Measurements from ENCODE around the gene C22orf42. TPM values are rescaled to one million over a fixed set of nuclear protein-coding genes. Genes with fewer than 3 reads are reported as not detected.

The C22orf42 gene
- total and polyA plus RNA-seq, 2 donors (not counting 1 experiment from before 2014, with no cell fraction given), result not detected

GRCh38 chr22:32175115-32175514 is 16.0 kb upstream of the C22orf42 start:
- Mint-ChIP-seq H3K4me1 (no peaks in the 10 kb centered on the region), H3K27me3 (peaks cover 36% of the 10 kb centered on the region), H3K27ac (no peak overlapping the region), H3K9me3 (ENCODE audit: insufficient read depth) (no peaks in the 10 kb centered on the region), H3K4me3 (no peak overlapping the region)
- POLR2A ChIA-PET, result no interaction called here
- H2AFZ ChIP-seq (ENCODE audit: insufficient read depth, low read depth, low read length, poor library complexity, severe bottlenecking), result no peak overlapping the region
- intact Hi-C loops (cut with micrococcal nuclease), result no loop called here
- H3K27me3 ChIP-seq (replicated peaks in 1 of 4; ENCODE audit: control extremely low read depth in 1 of 4, control insufficient read depth in 3 of 4, insufficient read depth in 4 of 4, low read length in 3 of 4), result peaks cover 0 to 23% (median 3%) of the 10 kb centered on the region in 4 experiments
- CTCF ChIA-PET, result no interaction called here
- no peak overlapping the region for H3K27ac ChIP-seq (ENCODE audit: low read length in 2 of 2)
- ATAC-seq (ENCODE audit: low read depth) (no peak), DNase-seq (no peak)
- 88% methylated on average over 11 of the region's 11 CpGs for WGBS (ENCODE audit: insufficient coverage)
- no peaks in the 10 kb centered on the region for H4K20me1 ChIP-seq (ENCODE audit: control insufficient read depth, insufficient read depth, low read length, poor library complexity, severe bottlenecking)
- H3K4me1 ChIP-seq (ENCODE audit: control insufficient read depth in 2 of 2, insufficient read depth in 2 of 2, low read length in 2 of 2), result peaks cover 0 to 3% of the 10 kb centered on the region in 2 donors
- H3K4me3 ChIP-seq (ENCODE audit: control extremely low read depth in 1 of 5, extremely low read depth in 1 of 5, insufficient read depth in 1 of 5, low read depth in 2 of 5, low read length in 4 of 5), result no peak overlapping the region
- no peak for TF ChIP-seq EZH2 (IDR thresholded peaks at IDR 0.05; ENCODE audit: borderline replicate concordance, insufficient read depth, low read depth, low read length, poor library complexity, severe bottlenecking)
- TF ChIP-seq CTCF (IDR thresholded peaks at IDR 0.05), result no peak
- H3K79me2 ChIP-seq (ENCODE audit: control insufficient read depth, insufficient read depth, low read length), result no peaks in the 10 kb centered on the region
- no peaks in the 10 kb centered on the region for H3K36me3 ChIP-seq (replicated peaks in 1 of 2; ENCODE audit: control extremely low read depth in 1 of 2, control insufficient read depth in 1 of 2, extremely low read depth in 1 of 2, insufficient read depth in 2 of 2, low read length in 1 of 2)
- H3K9ac ChIP-seq (ENCODE audit: low read length), result no peak overlapping the region
- no peaks in the 10 kb centered on the region for H3K9me3 ChIP-seq (ENCODE audit: control extremely low read depth in 1 of 3, control insufficient read depth in 2 of 3, insufficient read depth in 1 of 3, low read length in 2 of 3)
- no peak overlapping the region for H3K4me2 ChIP-seq (replicated peaks; ENCODE audit: low read depth, low read length, poor library complexity, severe bottlenecking)

- H3K4me1 Mint-ChIP-seq, result no peaks in the 10 kb centered on the region
- Histone ChIP-seq H3K36me3 (replicated peaks in 1 of 2; ENCODE audit: control extremely low read depth in 1 of 2, control insufficient read depth in 1 of 2, extremely low read depth in 1 of 2, insufficient read depth in 2 of 2, low read length in 1 of 2) (no peaks in the 10 kb centered on the region), H3K9me3 (ENCODE audit: control extremely low read depth in 1 of 3, control insufficient read depth in 2 of 3, insufficient read depth in 1 of 3, low read length in 2 of 3) (no peaks in the 10 kb centered on the region), H3K9ac (ENCODE audit: low read length) (no peak overlapping the region), H3K4me3 (ENCODE audit: control extremely low read depth in 1 of 5, extremely low read depth in 1 of 5, insufficient read depth in 1 of 5, low read depth in 2 of 5, low read length in 4 of 5) (no peak overlapping the region), H3K79me2 (ENCODE audit: control insufficient read depth, insufficient read depth, low read length) (no peaks in the 10 kb centered on the region), H3K4me1 (ENCODE audit: control insufficient read depth in 2 of 2, insufficient read depth in 2 of 2, low read length in 2 of 2) (no peaks in the 10 kb centered on the region), H4K20me1 (ENCODE audit: control insufficient read depth, insufficient read depth, low read length, poor library complexity, severe bottlenecking) (no peaks in the 10 kb centered on the region), H3K4me2 (replicated peaks; ENCODE audit: low read depth, low read length, poor library complexity, severe bottlenecking) (no peak overlapping the region), H2AFZ (ENCODE audit: insufficient read depth, low read depth, low read length, poor library complexity, severe bottlenecking) (no peak overlapping the region), H3K27ac (ENCODE audit: low read length in 2 of 2) (no peak overlapping the region), H3K27me3 (replicated peaks in 1 of 4; ENCODE audit: control extremely low read depth in 1 of 4, control insufficient read depth in 3 of 4, insufficient read depth in 4 of 4, low read length in 3 of 4) (peaks cover 0 to 7% (median 0%) of the 10 kb centered on the region in 4 experiments)
- DNase-seq, result no peak
- no peak overlapping the region for H3K27ac Mint-ChIP-seq
- ChIA-PET CTCF (no interaction called here), POLR2A (no interaction called here)
- no peak overlapping the region for H3K4me3 Mint-ChIP-seq
- 91% methylated on average over 1 of the region's 6 CpGs for WGBS (ENCODE audit: insufficient coverage)
- no peak for ATAC-seq (ENCODE audit: low read depth)
- H3K9me3 Mint-ChIP-seq (ENCODE audit: insufficient read depth), result no peaks in the 10 kb centered on the region
- TF ChIP-seq EZH2 (IDR thresholded peaks at IDR 0.05; ENCODE audit: borderline replicate concordance, insufficient read depth, low read depth, low read length, poor library complexity, severe bottlenecking) (no peak), CTCF (IDR thresholded peaks at IDR 0.05) (no peak)
- intact Hi-C loops (cut with micrococcal nuclease), result no loop called here
- H3K27me3 Mint-ChIP-seq, result peaks cover 21% of the 10 kb centered on the region
Observed at GRCh38 chr22:32165681-32166080, 6.6 kb upstream of the C22orf42 start.
